Islet of Langerhans (tissue), 1 donor: ENCODE measurements around the gene ZFYVE16.
"Not testable (repeated sequence)": the region's sequence is repeated elsewhere in the genome, so short reads cannot be mapped to it uniquely, and the experiment has no call there.

Experiments used
- FAIRE-seq: peaks from one replicate; lab custom pipeline; 2011; peaks lifted over from hg19 to GRCh38; lab: Jason Lieb, UNC

Gene ZFYVE16

DNA sequence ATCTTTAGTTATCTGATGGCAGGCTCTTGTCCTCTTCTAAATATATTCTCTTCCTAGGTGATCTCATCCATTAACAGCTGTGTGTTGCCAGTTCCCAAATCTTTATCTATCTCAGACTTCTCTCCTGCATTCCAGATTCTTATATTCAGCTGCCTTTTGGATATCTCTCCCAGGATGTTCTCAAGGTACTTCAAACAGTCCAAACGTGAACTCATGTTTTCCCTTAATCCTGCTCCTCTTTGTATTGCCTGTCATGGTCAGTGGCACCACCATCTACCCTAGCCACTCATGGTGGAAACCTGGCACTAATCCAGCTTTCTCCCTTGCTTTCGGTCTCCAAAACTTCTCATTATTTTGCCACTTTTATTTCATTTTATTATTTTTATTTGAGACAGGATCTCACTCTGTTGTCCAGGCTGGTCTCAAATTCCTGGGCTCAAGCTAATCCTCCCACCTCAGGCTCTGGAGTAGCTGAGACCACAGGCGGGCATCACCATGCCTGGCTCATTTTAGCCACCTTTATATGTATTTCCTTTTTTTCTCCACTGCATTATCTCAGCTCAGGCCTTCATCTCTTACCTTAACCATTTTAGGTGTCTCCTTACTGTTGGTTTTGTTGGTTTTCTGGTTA is 3.8 kb downstream of the ZFYVE16 start:
- FAIRE-seq = no peak

DNA sequence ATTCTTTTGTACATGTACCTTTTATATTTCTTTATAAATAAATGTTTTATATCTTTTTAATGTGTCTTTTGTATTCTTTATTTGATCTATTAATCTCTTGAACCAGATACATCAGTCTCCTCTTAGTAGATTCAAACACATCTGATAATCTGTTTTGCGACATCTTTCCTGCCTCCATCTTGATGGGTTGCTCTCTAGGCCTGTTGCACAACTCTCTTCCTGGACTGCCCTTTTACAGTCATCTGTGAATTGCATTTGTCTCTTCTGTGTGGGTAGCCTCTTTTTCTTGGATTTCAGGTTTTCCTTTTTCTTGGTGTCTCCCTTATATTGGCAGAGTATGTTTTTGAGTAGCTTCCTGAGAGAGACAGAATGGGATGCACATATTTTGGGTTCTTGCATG is 6.2 kb downstream of the ZFYVE16 start:
- FAIRE-seq = no peak

DNA sequence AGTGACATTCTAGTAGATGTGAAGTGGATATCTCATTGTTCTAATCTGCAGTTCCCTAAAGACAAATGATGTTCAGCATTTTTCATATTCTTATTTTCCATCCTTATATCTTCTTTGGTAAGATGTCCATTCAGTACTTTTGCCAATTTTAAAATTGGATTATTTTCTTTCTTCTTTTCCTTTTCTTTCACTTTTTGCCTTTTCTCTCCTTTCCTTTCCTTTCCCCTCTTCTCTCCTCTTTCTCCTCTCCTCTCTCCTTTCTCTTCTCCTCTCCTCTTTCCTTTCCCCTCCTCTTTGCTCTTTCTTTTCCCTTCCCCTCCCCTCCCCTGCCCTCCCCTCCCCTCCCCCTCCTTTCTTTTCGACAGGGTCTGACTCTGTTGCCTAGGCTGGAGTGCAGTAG is 10.1 kb downstream of the ZFYVE16 start:
- no peak for FAIRE-seq

DNA sequence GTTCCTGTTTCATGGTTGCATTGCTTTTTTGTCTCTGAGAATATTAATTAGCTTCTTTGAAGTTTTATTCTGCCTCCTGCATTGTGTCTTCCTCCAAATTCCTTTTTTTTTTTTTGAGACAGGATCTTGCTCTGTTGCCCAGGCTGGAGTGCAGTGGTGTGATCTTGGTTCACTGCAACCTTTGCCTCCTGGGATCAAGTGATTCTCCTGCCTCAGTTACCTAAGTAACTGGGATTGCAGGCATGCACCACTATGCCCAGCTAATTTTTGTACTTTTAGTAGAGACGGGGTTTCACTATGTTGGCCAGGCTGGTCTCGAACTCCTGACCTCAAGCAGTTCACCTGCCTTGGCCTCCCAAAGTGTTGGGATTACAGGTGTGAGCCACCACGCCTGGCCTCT is 16.5 kb downstream of the ZFYVE16 start:
- FAIRE-seq = not testable (repeated sequence)

DNA sequence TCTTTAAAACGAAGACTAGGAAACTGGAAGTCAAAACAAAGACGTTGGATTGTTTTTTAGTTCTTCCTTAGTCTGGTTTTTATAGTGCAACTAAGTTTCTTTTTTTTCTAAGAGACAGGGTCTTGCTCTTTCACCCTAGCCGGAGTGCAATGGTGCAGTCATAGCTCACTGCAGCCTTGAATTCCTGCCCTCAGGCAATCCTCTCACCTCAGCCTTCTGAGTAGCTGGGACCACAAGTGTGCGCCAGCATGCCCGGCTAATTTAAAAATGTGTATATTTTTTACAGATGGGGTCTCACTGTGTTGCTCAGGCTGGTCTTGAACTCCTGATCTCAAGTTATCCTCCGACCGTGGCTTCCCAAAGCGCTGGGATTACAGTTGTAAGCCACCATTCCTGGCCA is 27.6 kb downstream of the ZFYVE16 start:
- FAIRE-seq = no peak

DNA sequence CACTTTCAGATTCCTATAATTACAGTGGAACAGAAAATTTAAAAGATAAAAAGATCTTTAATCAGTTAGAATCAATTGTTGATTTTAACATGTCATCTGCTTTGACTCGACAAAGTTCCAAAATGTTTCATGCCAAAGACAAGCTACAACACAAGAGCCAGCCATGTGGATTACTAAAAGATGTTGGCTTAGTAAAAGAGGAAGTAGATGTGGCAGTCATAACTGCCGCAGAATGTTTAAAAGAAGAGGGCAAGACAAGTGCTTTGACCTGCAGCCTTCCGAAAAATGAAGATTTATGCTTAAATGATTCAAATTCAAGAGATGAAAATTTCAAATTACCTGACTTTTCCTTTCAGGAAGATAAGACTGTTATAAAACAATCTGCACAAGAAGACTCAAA is 29.5 kb downstream of the ZFYVE16 start:
- FAIRE-seq = no peak

DNA sequence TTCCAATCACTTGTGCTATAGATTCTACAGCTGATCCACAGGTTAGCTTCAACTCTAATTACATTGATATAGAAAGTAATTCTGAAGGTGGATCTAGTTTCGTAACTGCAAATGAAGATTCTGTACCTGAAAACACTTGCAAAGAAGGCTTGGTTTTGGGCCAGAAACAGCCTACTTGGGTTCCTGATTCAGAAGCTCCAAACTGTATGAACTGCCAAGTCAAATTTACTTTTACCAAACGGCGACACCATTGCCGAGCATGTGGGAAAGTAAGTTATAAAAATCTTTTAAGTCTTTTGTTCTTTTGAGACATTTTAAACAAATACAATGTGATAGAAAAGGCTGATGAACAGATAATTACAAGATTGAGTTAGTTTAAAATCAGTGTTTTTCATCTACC is 30.9 kb downstream of the ZFYVE16 start:
- FAIRE-seq = no peak

DNA sequence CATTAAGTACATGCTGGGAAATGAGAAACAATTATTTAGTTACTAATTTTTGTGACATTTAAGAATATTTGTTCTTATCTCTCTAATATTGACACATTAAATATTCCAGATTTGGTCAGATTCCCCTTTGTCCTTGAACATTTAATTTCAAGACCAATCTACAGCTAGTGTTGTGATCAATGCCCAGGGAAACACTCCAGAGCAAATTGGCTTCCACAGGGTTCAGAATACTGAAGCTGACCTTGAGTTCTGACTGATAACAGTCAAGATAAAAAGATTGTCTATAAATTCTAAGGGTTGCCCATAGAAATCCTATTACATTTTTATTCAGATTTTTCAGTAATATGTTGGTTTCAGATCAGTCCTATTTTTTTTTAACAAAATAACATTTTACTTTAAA is 31.3 kb downstream of the ZFYVE16 start:
- FAIRE-seq = no peak

DNA sequence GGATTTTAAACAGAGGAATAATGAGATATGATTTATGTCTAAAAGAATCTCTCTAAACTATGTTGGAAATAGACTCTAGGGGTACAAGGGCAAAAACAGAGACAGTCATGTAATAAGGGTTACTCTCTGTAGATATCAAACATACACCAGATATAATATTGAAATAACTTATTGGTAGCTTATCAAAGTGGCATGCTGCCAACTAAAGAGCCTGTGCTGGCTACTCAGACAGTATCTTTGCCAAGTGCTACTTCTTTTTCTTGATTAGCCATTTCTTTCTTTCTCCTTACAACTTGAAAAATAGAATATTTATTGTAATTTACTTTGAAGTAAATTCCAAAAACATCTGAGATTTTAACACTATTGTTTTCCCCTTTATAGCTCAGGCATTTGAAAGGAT is 34.9 kb downstream of the ZFYVE16 start:
- no peak for FAIRE-seq

DNA sequence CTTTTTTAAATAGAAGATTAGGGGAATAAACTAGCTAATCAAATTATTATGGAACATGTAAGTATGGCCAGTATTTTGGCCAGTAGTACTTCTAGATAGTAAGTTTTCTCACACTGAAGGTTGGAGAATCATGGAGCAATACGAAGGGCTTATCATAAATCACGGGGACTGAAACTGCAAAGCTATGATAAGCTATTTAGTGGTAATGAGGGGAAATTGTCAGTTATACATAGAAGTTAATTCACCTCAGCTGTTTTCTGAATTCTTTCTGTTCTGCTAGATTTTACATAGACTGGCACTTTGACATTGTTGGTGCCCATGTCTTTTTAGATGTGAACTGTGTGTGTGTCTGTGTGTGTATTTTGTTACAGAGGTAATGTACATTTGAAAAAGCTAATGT is 45.5 kb downstream of the ZFYVE16 start:
- FAIRE-seq = no peak

DNA sequence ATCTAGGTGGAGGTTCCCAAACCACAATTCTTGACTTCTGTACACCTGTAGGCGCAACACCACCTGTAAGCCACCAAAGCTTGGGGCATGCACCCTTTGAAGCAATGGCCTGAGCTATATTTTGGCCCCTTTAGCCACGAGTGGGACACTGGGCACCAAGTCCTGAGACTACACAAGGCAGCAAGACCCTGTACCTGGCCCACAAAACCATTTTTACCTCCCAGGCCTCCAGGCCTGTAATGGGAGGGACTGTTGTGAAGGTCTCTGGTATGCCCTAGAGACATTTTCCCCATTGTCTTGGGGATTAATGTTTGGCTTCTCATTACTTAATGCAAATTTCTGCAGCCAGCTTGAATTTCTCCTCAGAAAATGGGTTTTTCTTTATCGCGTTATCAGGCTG is 55.4 kb downstream of the ZFYVE16 start:
- FAIRE-seq = no peak

DNA sequence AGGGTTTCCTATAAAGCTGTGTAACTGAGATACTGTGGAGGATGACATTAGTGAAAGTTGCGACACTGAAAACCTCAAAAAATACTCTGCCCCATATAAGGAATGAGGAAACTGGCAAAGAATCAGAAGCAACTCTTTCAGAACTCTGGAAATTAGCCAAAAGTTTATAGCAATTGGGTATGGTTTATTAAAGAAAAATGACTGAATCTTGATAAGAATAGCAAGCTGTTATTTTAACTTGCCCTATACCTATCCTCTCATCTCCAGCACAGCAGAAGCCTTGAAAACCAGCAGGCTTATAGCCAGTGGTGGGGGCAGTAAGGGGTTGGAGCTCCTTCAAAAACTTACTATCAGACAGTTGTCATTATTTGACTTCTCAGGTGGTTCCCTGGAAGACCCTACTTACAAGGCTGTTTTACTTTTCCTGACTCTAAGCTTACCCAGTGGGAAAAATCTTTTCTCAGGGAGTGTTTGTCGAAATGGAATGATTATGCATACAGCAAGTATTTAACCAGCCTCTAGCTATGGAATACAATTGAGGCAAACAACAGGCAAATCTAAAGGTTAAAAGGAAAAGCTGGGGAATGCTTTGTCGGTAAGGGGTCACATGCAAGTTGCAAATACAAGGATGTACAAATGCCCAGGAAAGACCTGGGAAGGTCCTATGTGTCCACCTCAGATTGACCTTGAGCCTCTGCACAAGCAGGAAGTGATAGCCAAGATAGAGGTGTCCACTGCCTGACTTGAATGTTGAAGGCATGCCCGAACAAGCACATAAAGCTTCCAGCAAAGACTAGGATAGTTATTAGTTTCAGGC is 59.0 kb downstream of the ZFYVE16 start:
- FAIRE-seq = no peak

DNA sequence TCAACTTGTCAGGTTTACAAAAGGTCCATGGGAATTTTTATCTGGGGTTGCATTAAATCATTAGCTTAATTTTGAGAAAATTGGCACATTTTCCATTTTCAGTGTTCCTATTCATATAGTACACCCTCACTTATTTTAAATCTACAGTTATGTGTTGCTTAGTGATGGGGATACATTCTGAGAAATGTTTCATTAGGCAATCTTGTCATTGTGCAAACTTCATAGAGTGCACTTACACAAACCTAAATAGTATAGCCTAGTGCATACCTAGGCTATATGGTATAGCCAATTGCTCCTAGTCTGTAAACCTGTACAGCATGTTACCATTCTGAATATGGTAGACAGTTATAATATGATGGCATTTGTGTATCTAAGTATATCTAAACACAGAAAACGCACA is 60.3 kb downstream of the ZFYVE16 start:
- no peak for FAIRE-seq

DNA sequence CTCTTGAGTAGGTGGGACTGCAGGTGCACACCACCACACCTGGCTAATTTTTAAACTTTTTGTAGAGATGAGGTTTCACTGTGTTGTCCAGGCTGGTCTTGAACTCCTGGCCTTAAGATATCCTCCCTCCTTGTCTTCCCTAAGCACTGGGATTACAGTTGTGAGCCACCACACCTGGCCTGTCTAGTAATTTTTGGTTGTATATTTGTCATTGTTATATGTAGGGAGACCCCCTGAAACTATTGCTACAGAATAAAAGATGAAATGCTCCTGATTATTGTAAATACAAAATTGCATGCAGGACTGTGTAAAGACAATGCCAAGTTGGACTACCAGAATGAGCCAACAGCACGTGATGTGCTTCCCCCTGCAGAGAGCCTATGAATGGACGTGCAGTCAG is 62.8 kb downstream of the ZFYVE16 start:
- FAIRE-seq = not testable (repeated sequence)

DNA sequence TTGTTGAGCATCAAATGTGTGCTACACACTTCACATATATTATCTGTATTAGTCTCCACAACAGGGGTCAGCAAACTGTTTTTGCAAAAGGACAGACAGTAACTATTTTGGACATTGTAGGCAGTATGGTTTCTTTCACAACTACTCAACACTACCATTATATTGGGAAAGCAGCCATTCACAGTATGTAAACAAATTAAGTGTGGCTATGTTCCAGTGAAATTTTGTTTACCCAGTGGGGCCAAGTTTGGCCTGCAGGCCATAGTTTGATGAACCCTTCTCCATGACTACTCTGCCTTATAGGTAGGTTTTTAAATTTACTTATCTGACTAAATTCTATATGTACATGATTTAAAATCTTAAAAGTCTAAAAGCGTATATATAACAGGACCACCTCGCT is 67.1 kb downstream of the ZFYVE16 start:
- no peak for FAIRE-seq

DNA sequence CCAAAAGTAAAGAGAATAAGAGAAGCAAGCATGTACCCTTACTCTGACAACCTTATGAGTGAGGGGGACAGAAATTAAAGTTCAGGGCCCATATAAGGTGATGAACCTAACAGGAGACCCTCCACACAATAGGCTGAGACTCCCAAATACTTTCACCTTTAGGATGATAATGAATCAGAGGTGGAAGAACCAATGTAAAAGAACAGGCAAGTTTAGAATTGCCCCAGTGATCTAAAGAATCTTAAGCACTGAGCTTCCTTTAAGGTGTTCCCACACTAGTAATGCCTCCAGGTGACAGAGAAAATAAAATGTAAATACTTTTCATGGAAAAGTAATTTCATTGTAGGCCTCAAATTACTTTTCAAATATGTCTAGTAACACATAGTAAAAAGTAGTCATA is 71.8 kb downstream of the ZFYVE16 start:
- FAIRE-seq = no peak

DNA sequence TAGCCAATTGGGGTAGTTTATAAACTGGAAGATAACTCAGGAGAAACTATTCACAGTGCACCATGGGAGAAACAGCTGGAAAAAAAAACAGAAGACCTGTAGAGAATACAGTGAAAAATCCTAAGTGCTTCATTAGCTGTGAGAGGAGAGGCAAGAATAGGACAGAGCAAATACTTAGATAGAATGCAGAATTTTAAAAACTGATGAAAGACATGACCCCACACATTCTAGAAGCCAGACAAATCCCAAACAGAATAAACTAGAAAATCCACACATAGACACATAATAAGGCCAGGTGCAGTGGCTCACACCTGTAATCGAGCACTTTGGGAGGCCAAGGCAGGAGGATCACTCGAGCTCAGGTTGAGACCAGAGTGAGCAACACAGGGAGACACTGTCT is 72.5 kb downstream of the ZFYVE16 start:
- no peak for FAIRE-seq

DNA sequence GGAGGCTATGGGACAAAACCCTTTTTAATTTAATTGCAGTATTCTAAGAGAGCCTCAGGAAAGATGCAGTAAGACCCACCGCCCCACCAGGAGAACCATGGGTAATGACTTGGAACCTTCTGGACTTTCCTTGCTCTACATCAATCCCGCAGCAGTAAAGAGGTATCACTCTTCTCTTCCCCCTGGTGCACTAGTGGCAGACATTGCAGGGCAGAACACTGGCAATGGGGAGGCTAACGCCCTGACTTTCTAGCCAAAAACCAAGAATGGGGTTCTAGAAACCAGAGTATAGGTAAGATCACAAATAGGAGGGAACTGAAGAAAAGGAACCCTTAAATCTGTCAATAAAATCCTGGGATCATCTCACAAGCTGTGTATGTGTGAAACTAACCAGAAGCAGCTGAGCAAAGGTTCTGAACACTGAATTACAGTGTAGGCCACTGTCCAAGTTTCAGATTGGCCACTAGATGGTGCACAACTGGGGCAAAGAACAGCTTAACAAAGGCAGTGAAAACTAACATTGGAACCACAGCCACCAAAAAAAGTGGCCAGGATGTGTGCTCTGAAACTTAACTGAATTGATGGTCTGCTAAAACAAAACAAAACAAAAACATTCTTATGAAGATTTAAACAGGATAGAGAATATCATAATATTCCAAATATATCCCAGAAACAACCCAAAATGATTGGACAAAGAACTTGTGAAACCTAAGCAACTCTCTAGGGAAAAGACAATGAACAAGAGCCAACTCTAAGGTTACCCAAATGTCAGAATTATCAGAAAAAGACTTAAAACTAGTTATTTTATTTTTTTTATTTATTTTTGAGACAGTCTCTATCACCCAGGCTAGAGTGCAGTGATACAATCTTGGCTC is 73.4 kb downstream of the ZFYVE16 start:
- no peak for FAIRE-seq

DNA sequence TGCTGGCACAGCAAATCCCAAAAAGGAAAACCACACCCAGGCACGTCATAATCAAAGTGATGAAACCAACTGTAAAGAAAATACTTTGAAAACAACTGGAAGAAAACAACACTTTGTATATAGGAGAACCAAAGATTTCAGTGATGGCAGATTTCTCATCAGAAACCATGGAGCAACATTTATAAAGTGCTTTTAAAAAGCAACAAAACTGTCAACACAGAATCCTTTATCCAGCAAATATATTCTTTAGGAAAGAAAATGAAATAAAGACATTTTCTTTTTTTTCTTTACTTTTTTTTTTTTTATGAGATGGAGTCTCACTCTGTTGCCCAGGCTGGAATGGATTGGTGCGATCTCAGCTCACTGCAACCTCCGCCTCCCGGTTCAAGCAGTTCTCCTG is 74.7 kb downstream of the ZFYVE16 start:
- FAIRE-seq = no peak

DNA sequence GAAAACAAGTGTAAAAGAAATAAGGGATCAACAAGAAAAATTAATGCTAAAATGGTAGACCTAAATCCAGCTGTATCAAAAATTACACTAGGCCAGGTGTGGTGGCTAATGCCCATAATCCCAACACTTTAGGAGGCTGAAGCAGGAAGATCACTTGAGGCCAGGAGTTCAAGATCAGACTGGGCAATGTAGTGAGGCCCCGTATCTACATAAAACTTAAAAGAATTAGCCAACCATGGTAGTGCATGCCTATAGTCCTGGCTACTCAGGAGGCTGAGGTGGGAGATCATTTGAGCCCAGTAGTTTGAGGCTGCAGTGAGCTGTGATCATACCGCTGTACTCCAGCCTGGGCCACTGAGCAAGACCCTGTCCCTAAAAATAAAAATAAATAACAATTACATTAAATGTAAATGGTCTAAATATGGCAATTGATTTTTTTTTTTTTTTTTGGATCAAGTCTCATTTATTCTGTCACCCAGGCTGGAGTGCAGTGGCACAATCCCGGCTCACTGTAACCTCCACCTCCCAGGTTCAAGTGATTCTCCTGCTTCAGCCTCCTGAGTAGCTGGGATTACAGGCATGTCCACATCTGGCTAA is 75.9 kb downstream of the ZFYVE16 start:
- no peak for FAIRE-seq

DNA sequence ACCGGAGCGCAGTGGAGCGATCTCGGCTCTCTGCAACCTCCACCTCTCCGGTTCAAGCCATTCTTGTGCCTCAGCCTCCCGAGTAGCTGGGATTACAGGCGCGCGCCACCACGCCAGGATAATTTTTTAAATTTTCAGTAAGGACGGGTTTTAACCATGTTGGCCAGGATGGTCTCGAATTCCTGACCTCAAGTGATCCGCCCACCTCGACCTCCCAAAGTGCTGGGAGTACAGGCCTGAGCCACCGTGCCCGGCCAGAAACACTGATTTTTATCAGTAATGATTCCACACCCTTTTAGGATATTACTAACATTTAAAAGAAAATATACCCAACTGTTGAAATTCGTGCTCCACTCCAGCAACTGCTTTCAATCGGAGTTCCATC is 79.6 kb downstream of the ZFYVE16 start:
- FAIRE-seq = no peak

DNA sequence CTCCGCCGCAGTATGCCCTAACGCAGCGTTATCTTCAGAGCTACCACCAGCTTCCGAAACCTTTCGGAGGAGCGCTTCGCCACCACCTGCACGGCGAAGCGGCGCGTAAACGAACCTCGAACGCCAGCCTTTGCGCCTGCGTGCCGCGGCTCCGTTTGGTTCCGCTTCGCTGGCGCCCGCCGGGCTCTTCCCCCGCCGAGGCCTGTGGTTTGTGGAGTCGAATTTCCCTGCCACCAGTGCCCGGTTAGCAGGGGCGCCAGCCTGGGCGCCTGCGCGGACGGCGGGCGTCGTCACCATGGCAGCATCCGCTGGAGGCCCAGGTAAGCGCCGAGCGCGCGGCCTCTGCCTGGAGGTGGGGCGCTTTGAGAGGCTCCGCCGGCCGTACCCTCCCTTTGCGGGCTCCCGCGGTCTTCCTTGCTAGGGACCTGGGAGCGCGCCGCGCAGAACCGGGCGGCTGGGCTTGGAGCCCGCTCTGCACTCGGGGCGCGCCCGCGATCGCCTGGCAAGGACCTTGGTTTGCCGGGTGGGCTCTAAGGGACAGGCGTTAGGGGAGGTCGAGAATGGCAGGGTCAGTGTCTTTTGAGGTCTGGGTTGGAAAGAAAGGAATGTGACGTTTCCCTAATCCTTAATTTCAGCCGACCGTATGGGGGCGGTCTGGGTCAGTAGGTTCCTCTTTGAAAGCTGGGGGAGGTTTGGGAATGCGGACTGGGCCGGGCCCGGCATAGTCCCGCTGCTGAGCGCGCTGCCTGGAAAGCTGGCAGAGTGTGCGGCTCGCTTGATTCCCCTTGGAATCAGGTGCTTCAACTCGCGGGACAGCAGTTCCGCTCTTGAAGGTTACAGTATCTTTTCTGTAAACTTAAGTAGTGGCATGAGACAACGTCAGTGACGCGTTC is 80.2 kb downstream of the ZFYVE16 start, which contains the start of gene FAM151B:
Gene FAM151B (plus strand): TSS at position 272 of the 893 bp plus-strand sequence. CDS start 24 bp downstream, at position 296.
- FAIRE-seq = no peak
